HepG2 (cell line): ENCODE data around the gene ENTPD6. TPM values are rescaled to one million over a fixed set of nuclear protein-coding genes. Genes with fewer than 3 reads are reported as not detected.
A peak's percentile ranks its signal among the peaks of the same experiment; 100 is the strongest.

Experiments used
- ATAC-seq: fragments of 200-7000 bp; cut with Tn5 transposase; 3 replicates; pipeline ENCODE4 v1.9.1; 2020; ENCODE audit warnings: mild to moderate bottlenecking, moderate library complexity
- BruUV-seq: library from RNA; stranded (reverse); fragments of 400-500 nt; replicated peaks from 2 replicates; lab custom pipeline; 2021; lab: Mats Ljungman, UMichigan
- CTCF ChIA-PET: fragments of 300-600 bp; formaldehyde crosslinking; extraction: SDS; loops from one replicate; lab custom pipeline; 2021; ENCODE audit warnings: low total read pairs, inconsistent platforms, low intra/inter-chr PET ratio; lab: Yijun Ruan, JAX
- POLR2A ChIA-PET: fragments of 350-600 bp; sonication (Branson Sonifier 250); formaldehyde crosslinking; loops from one replicate; lab custom pipeline; 2020; ENCODE audit warnings: antibody characterized with exemption, inconsistent platforms; lab: Yijun Ruan, JAX
- DNase-seq: peaks from one replicate; pipeline ENCODE4 v3.0.0-alpha.2; 2015; ENCODE audit warnings: low spot score
- FAIRE-seq: peaks from 3 replicates; lab custom pipeline; 2011; peaks lifted over from hg19 to GRCh38; lab: Jason Lieb, UNC
- H2AFZ ChIP-seq: one replicate; pipeline ENCODE4 v1.6.1; 2011; ENCODE audit warnings: low read length, inconsistent platforms
- H3K27ac ChIP-seq: fragments of 300-600 bp; 3 replicates; pipeline ENCODE4 v1.8.0; 2011; ENCODE audit warnings: mixed run types, mild to moderate bottlenecking, mixed read lengths, low read length, inconsistent platforms; ENCODE audit not compliant: insufficient read depth; ENCODE audit errors: extremely low read length
- H3K27me3 ChIP-seq, 2 experiments: fragments of 200-600 bp in 1 of 2; 2 replicates in 1 of 2; 3 replicates in 1 of 2; pipeline versions ENCODE4 v1.6.0 to v1.8.0; 2011; ENCODE audit warnings: low read length in 2 of 2, mild to moderate bottlenecking in 2 of 2, moderate library complexity in 2 of 2, inconsistent platforms in 1 of 2; ENCODE audit not compliant: insufficient read depth in 2 of 2, control insufficient read depth in 1 of 2
- H3K36me3 ChIP-seq, 2 experiments: fragments of 200-600 bp in 1 of 2; replicated peaks in 1 of 2; 2 replicates in 1 of 2; 3 replicates in 1 of 2; pipeline versions ENCODE4 v1.5.1 to v1.8.0; 2011; ENCODE audit warnings: low read length in 2 of 2, inconsistent platforms in 1 of 2; ENCODE audit not compliant: insufficient read depth in 2 of 2, control insufficient read depth in 1 of 2
- H3K4me1 ChIP-seq: 2 replicates; pipeline ENCODE4 v1.5.1; 2012; ENCODE audit warnings: low read length, inconsistent platforms; ENCODE audit not compliant: insufficient read depth
- H3K4me2 ChIP-seq: 2 replicates; pipeline ENCODE4 v1.6.0; 2011; ENCODE audit warnings: low read depth, low read length, inconsistent platforms
- H3K4me3 ChIP-seq, 3 experiments: fragments of 200-600 bp in 1 of 3; sonication (generic), shearing (Covaris generic) in 1 of 3; replicated peaks in 1 of 3; 2 replicates each; pipeline ENCODE4 v1.5.1; 2011 to 2016; ENCODE audit warnings: low read length in 3 of 3, inconsistent platforms in 2 of 3, low read depth in 2 of 3, mild to moderate bottlenecking in 2 of 3, control low read depth in 1 of 3, mixed read lengths in 1 of 3; ENCODE audit not compliant: insufficient read depth in 1 of 3
- H3K79me2 ChIP-seq: one replicate; pipeline ENCODE4 v1.6.1; 2011; ENCODE audit warnings: low read length, inconsistent platforms; ENCODE audit not compliant: insufficient read depth
- H3K9ac ChIP-seq: 2 replicates; pipeline ENCODE4 v1.6.0; 2011; ENCODE audit warnings: mild to moderate bottlenecking, low read depth, low read length, inconsistent platforms; ENCODE audit not compliant: insufficient read depth
- H3K9me3 ChIP-seq: 2 replicates; pipeline ENCODE4 v1.5.1; 2012; ENCODE audit warnings: mild to moderate bottlenecking, low read length
- H4K20me1 ChIP-seq: 2 replicates; pipeline ENCODE4 v1.6.0; 2011; ENCODE audit warnings: inconsistent platforms, mild to moderate bottlenecking, low read length, moderate library complexity; ENCODE audit not compliant: insufficient read depth
- ARNTL ChIP-seq: sonication (generic); formaldehyde crosslinking; IDR thresholded peaks from 2 replicates; pipeline ENCODE4 v1.4.0; 2020; ENCODE audit warnings: mild to moderate bottlenecking, missing genetic modification reagents
- ESRRA ChIP-seq: sonication (generic); formaldehyde crosslinking; IDR thresholded peaks from 2 replicates; pipeline ENCODE4 v1.5.1; 2020; ENCODE audit warnings: mild to moderate bottlenecking, low read depth, missing genetic modification reagents
- GFI1 ChIP-seq: sonication (generic); formaldehyde crosslinking; IDR thresholded peaks from 2 replicates; pipeline ENCODE4 v1.5.0; 2020; ENCODE audit warnings: missing genetic modification reagents, mild to moderate bottlenecking, borderline replicate concordance
- KDM2A ChIP-seq: sonication (generic); formaldehyde crosslinking; IDR thresholded peaks from 2 replicates; pipeline ENCODE4 v1.4.0; 2020; ENCODE audit warnings: low read depth, missing genetic modification reagents, borderline replicate concordance
- ZBTB21 ChIP-seq: sonication (generic); formaldehyde crosslinking; IDR thresholded peaks from 2 replicates; pipeline ENCODE4 v1.4.0; 2020; ENCODE audit warnings: missing genetic modification reagents
- ZBTB38 ChIP-seq: sonication (generic); formaldehyde crosslinking; IDR thresholded peaks from 2 replicates; pipeline ENCODE4 v1.5.1; 2020; ENCODE audit warnings: mild to moderate bottlenecking, missing genetic modification reagents
- ZNF230 ChIP-seq: sonication (generic); formaldehyde crosslinking; IDR thresholded peaks from 2 replicates; pipeline ENCODE4 v1.4.0; 2020; ENCODE audit warnings: mild to moderate bottlenecking, missing genetic modification reagents
- ZNF614 ChIP-seq: IDR thresholded peaks from 2 replicates; pipeline ENCODE4 v1.6.1; 2018; ENCODE audit warnings: missing biosample characterization, missing genetic modification reagents, inconsistent platforms, borderline replicate concordance
- WGBS: methylation state at CpG from one replicate; pipeline ENCODE4 v1.1.6; 2017; ENCODE audit warnings: low lambda C conversion rate; 5-methylcytosine and 5-hydroxymethylcytosine counted together
- in situ Hi-C: cut with HindIII; loops from 2 replicates; pipeline ENCODE4 v1.10.0; 2017; ENCODE audit warnings: low pct_unique_long_range_greater_than_20kb; ENCODE audit not compliant: extremely low pct_ligation_motif_present
- intact Hi-C: fragments of 100-400 bp; cut with micrococcal nuclease; formaldehyde crosslinking; loops from one replicate; pipeline ENCODE4 v1.10.0; 2022; ENCODE audit not compliant: unreplicated experiment
- polyA plus RNA-seq, 8 experiments: library from polyadenylated mRNA; depleted of rRNA in 3 of 8; stranded (reverse) in 7 of 8; unstranded in 1 of 8; fragments of >200 nt; fragmentation: Illumina TruSeq in 4 of 8; extraction: Trizol in 4 of 8; gene quantifications; 2 replicates each; pipeline versions ENCODE4 v1.2.1 to v1.2.3, GENCODE V29; 2011 to 2016; ENCODE audit warnings: low read depth in 4 of 8, missing spikeins in 1 of 8, mixed read lengths in 1 of 8; ENCODE audit not compliant: insufficient read depth in 1 of 8
- total RNA-seq, 5 experiments: library from RNA; depleted of rRNA; stranded (reverse); fragments of >200 nt; fragmentation: Illumina TruSeq; extraction: Trizol; gene quantifications; 2 replicates each; pipeline ENCODE4 v1.2.3, GENCODE V29; 2016; ENCODE audit warnings: low read depth in 1 of 5
- TF ChIP-seq, protein P1 (sequence below): sonication (generic); formaldehyde crosslinking; IDR thresholded peaks from 2 replicates; pipeline ENCODE4 v1.8.0; 2022; ENCODE audit warnings: mild to moderate bottlenecking, missing genetic modification reagents, moderate library complexity
- TF ChIP-seq, protein P2 (sequence below): sonication (generic); formaldehyde crosslinking; conservative IDR thresholded peaks from 2 replicates; pipeline ENCODE4 v1.8.0; 2022; ENCODE audit warnings: low read depth, missing genetic modification reagents
- TF ChIP-seq, protein P3 (sequence below): IDR thresholded peaks from 2 replicates; pipeline ENCODE4 v1.6.1; 2012; ENCODE audit warnings: inconsistent platforms
- TF ChIP-seq, protein P4 (sequence below): sonication (generic); formaldehyde crosslinking; IDR thresholded peaks from 2 replicates; pipeline ENCODE4 v1.5.1; 2020; ENCODE audit warnings: missing genetic modification reagents, mild to moderate bottlenecking, borderline replicate concordance

Gene ENTPD6
- total and polyA plus RNA-seq, 2 of the 13 experiments (the other 11 are each of a cell fraction or from before 2014, with no cell fraction given): 164 to 172 TPM

DNA sequence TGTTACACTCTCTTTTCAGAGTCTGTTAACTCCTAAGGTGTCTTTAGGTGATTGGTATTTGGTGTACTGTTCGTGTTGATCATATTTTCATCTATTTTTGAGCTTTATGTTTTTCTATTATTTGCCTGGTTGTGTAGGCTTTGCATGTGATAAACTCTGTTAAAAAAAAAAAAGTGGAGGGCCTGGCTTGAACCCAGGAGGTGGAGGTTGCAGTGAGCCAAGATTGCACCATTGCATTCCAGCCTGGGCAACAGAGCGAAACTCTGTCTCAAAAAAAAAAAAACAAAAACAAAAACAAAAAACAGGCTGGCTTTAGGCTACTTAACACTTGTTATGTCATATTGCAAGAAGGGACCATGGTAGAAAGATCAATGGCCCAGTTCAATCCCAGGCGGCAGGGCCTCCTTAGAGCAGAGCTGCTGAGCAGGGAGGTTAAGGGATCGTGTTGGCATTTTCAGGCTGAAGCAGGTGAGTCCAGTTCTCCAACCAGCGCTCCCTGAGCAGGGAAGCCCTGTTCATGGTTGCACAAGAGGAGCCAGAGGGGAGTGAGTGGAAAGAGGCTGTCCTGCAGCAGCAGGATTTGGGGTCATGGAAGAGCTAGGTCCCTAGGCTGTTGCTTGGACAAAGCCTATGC, 60.8 kb downstream of the ENTPD6 start:
- FAIRE-seq (no peak), ATAC-seq (peak; percentile 15; the same call in 1 of the 3 replicates), DNase-seq (no peak)
- TF ChIP-seq KDM2A (peak; percentile 15; the same call in 1 of the 2 replicates), ZNF614 (no peak)
- H3K4me1 ChIP-seq: peaks cover 14% of the 10 kb centered on the region
- no TSS peak for BruUV-seq
- intact Hi-C loops (no loop called here), in situ Hi-C loops (no loop called here)
- ChIA-PET CTCF (no interaction called here), POLR2A (interaction anchor here (0.9 to 1.2 kb wide), 2 partner anchors 9 kb away, joined by 4 to 5 read pairs; partner anchors contain the start of gene PYGB)
- H3K27ac ChIP-seq: no peak overlapping the region
- H3K79me2 ChIP-seq: peaks cover 32% of the 10 kb centered on the region
- 98% methylated on average over 5 of the region's 5 CpGs for WGBS
- H3K9ac ChIP-seq: no peak overlapping the region
- H3K36me3 ChIP-seq: peaks cover 6 to 29% of the 10 kb centered on the region in 2 experiments; a peak in 4 of 5 replicates
- no peaks in the 10 kb centered on the region for H3K9me3 ChIP-seq
- H4K20me1 ChIP-seq: no peaks in the 10 kb centered on the region; the same call in 1 of the 2 replicates
- H3K4me3 ChIP-seq: no peak overlapping the region
- H3K27me3 ChIP-seq: no peaks in the 10 kb centered on the region
- no peak overlapping the region for H2AFZ ChIP-seq
- H3K4me2 ChIP-seq: no peak overlapping the region

DNA sequence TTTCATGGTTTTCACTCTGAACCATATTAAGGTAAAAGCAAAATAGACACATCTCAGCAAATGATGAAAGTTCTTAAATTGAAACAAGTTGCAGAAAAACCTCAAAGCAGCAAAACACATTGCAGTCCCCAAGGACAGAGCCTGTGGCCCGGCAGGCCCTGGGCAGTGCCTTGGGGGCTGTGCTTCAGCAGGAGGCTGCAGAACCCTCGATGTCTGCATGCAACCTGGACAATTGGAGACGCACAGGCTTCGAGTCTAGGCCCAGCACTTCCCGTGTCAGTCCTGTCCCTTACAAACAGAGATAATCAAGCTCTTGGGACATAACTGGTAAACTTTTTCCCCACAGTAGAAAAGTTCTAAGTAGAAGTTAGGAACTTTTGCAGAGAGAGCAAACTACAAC, 61.6 kb downstream of the ENTPD6 start:
- in situ Hi-C loops (no loop called here), intact Hi-C loops (no loop called here)
- Histone ChIP-seq H4K20me1 (no peaks in the 10 kb centered on the region; the same call in 1 of the 2 replicates), H3K27me3 (no peaks in the 10 kb centered on the region), H3K4me3 (no peak overlapping the region), H2AFZ (no peak overlapping the region), H3K4me1 (peaks cover 6% of the 10 kb centered on the region), H3K27ac (no peak overlapping the region), H3K9ac (no peak overlapping the region), H3K9me3 (no peaks in the 10 kb centered on the region), H3K79me2 (peaks cover 25% of the 10 kb centered on the region), H3K36me3 (peaks cover 7 to 29% of the 10 kb centered on the region in 2 experiments; a peak in 4 of 5 replicates), H3K4me2 (no peak overlapping the region)
- ChIA-PET POLR2A (interaction anchor here (0.9 kb wide), 1 partner anchor 10 kb away, joined by 5 read pairs; the partner anchor contains the start of gene PYGB), CTCF (no interaction called here)
- WGBS: 95% methylated on average over 5 of the region's 5 CpGs
- BruUV-seq: no TSS peak
- no peak for TF ChIP-seq ARNTL (CRISPR knock-in tag)
- TF ChIP-seq, protein P1, sequence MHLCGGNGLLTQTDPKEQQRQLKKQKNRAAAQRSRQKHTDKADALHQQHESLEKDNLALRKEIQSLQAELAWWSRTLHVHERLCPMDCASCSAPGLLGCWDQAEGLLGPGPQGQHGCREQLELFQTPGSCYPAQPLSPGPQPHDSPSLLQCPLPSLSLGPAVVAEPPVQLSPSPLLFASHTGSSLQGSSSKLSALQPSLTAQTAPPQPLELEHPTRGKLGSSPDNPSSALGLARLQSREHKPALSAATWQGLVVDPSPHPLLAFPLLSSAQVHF (CRISPR knock-in tag): no peak
- TF ChIP-seq, protein P2, sequence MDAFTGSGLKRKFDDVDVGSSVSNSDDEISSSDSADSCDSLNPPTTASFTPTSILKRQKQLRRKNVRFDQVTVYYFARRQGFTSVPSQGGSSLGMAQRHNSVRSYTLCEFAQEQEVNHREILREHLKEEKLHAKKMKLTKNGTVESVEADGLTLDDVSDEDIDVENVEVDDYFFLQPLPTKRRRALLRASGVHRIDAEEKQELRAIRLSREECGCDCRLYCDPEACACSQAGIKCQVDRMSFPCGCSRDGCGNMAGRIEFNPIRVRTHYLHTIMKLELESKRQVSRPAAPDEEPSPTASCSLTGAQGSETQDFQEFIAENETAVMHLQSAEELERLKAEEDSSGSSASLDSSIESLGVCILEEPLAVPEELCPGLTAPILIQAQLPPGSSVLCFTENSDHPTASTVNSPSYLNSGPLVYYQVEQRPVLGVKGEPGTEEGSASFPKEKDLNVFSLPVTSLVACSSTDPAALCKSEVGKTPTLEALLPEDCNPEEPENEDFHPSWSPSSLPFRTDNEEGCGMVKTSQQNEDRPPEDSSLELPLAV (CRISPR knock-in tag): no peak
- TF ChIP-seq ESRRA: no peak
- no peak for TF ChIP-seq GFI1 (CRISPR knock-in tag)
- TF ChIP-seq, protein P3, sequence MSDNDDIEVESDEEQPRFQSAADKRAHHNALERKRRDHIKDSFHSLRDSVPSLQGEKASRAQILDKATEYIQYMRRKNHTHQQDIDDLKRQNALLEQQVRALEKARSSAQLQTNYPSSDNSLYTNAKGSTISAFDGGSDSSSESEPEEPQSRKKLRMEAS: no peak
- no peak for TF ChIP-seq ZNF230 (CRISPR knock-in tag)
- TF ChIP-seq ZBTB38 (CRISPR knock-in tag): no peak
- no peak for TF ChIP-seq ZBTB21
- TF ChIP-seq, protein P4, sequence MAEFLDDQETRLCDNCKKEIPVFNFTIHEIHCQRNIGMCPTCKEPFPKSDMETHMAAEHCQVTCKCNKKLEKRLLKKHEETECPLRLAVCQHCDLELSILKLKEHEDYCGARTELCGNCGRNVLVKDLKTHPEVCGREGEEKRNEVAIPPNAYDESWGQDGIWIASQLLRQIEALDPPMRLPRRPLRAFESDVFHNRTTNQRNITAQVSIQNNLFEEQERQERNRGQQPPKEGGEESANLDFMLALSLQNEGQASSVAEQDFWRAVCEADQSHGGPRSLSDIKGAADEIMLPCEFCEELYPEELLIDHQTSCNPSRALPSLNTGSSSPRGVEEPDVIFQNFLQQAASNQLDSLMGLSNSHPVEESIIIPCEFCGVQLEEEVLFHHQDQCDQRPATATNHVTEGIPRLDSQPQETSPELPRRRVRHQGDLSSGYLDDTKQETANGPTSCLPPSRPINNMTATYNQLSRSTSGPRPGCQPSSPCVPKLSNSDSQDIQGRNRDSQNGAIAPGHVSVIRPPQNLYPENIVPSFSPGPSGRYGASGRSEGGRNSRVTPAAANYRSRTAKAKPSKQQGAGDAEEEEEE (CRISPR knock-in tag): no peak
- no peak for FAIRE-seq
- DNase-seq: no peak
- ATAC-seq: no peak
